ENCODE data around the gene APOA4. TPM values are rescaled to one million over a fixed set of nuclear protein-coding genes. Genes with fewer than 3 reads are reported as not detected.

Gene APOA4
- total and polyA plus RNA-seq, 2 of the 13 experiments (the other 11 are each of a cell fraction or from before 2014, with no cell fraction given), result 3.8 to 7.2 TPM

- TF ChIP-seq TEF (CRISPR knock-in tag; IDR thresholded peaks at IDR 0.05), result no peak
- TF ChIP-seq ZNF652 (CRISPR knock-in tag; IDR thresholded peaks at IDR 0.05; ENCODE audit: borderline replicate concordance, low read depth), result 0 out of 2 replicates have a peak, but pooled peaks have one; percentile 16
- no peak for TF ChIP-seq GPN1 (CRISPR knock-in tag; IDR thresholded peaks at IDR 0.05; ENCODE audit: borderline replicate concordance)
- 0 out of 2 replicates have a peak, but pooled peaks have one; percentile 51 for TF ChIP-seq ZBTB39 (CRISPR knock-in tag; IDR thresholded peaks at IDR 0.05)
- no peak for TF ChIP-seq ZNF280D (CRISPR knock-in tag; IDR thresholded peaks at IDR 0.05)
- TF ChIP-seq KLF12 (CRISPR knock-in tag; IDR thresholded peaks at IDR 0.05; ENCODE audit: borderline replicate concordance), result no peak; the same call in 1 of the 2 replicates
- 0 out of 2 replicates have a peak, but pooled peaks have one; percentile 33 for TF ChIP-seq YEATS4 (CRISPR knock-in tag; IDR thresholded peaks at IDR 0.05; ENCODE audit: borderline replicate concordance)
- peak; percentile 77 for TF ChIP-seq FOXC1 (CRISPR knock-in tag; IDR thresholded peaks at IDR 0.05; ENCODE audit: borderline replicate concordance)
- TF ChIP-seq HNRNPLL (IDR thresholded peaks at IDR 0.05; ENCODE audit: low read depth, low read length, poor library complexity, severe bottlenecking), result no peak
- TF ChIP-seq ZNF224 (CRISPR knock-in tag; IDR thresholded peaks at IDR 0.05), result 0 out of 2 replicates have a peak, but pooled peaks have one; percentile 35
- peak; percentile 18; the same call in 1 of the 2 replicates for TF ChIP-seq ELF1 (CRISPR knock-in tag; IDR thresholded peaks at IDR 0.05)
- peak; percentile 68; the same call in 1 of the 2 replicates for TF ChIP-seq HES4 (CRISPR knock-in tag; IDR thresholded peaks at IDR 0.05; ENCODE audit: borderline replicate concordance)
- peak; percentile 64; the same call in 1 of the 2 replicates for TF ChIP-seq PITX1 (CRISPR knock-in tag; IDR thresholded peaks at IDR 0.05)
- TF ChIP-seq SUZ12 (IDR thresholded peaks at IDR 0.05; ENCODE audit: low read depth, low read length), result no peak
- 0 out of 2 replicates have a peak, but pooled peaks have one; percentile 4 for TF ChIP-seq ZNF740 (CRISPR knock-in tag; IDR thresholded peaks at IDR 0.05)
- no peak for TF ChIP-seq CREB1 (IDR thresholded peaks at IDR 0.05)
- no peak for TF ChIP-seq CREB1 (CRISPR knock-in tag; IDR thresholded peaks at IDR 0.05)
- no peak for TF ChIP-seq ATF3 (CRISPR knock-in tag; IDR thresholded peaks at IDR 0.05)
- TF ChIP-seq ASH2L (IDR thresholded peaks at IDR 0.05; ENCODE audit: insufficient read length, low read depth, low read length), result peak; percentile 59
- TF ChIP-seq ETV6 (CRISPR knock-in tag; conservative IDR thresholded peaks at IDR 0.05), result no peak
- no peak; the same call in 1 of the 2 replicates for TF ChIP-seq ZNF547 (CRISPR knock-in tag; IDR thresholded peaks at IDR 0.05)
- TF ChIP-seq HNF4A (CRISPR knock-in tag; IDR thresholded peaks at IDR 0.05), result peak; percentile 97
- no peak for TF ChIP-seq ZNF121 (CRISPR knock-in tag; IDR thresholded peaks at IDR 0.05)
- no peak for TF ChIP-seq ZNF737 (CRISPR knock-in tag; IDR thresholded peaks at IDR 0.05; ENCODE audit: borderline replicate concordance)
Measured at GRCh38 chr11:116829525-116830183, 6.5 kb upstream of the APOA4 start, which contains the start of gene APOC3 (continued).

Data from HepG2 (cell line).